ENCODE measurements around the gene BHLHE41. TPM values are rescaled to one million over a fixed set of nuclear protein-coding genes. Genes with fewer than 3 reads are reported as not detected.

The BHLHE41 gene
- total and polyA plus RNA-seq, 4 experiments from 2014 or later: 0.20 to 0.55 TPM; not detected in 2

DNA sequence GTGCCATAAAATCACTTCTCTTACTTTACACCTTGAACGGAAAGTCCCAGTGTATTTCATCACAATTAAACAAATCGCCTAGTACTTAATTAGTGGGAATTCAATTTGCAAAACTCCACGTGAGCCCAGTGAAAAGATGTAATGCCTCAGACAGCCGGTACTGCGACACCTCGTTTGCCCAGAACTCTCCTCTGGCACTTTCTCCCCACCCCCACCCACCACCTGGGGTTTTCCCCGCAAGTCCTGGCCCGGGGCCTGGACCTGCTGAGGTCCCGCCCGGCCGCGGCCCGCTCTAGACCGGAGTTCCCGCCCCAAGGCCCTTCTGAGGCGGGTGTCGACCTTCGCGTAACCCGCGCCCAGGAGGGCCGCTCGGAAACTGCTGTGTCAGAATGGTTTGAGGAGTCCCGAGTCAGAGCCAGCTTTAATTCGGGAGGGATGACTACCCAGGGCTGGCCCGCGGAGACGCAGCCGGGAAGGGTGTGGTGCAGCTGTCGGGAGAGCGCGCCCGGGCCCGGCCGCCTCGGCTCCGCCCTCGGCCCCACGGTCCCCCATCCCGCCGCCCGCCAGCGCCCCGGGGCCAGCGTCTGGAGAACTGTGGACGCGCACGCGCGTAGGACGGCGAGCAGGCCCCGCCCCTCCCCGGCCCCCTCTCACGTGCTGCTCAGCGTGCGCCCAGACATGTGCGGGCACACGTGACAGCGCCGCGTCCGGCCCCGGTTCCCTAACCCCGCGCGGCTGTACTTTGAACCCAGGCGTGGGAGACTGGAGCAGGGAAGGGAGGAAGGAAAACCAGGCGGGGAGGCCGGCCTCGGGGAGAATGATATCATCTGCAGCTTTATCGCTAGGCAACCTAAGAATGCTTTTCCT, 10.8 kb downstream of the BHLHE41 start:
- Mint-ChIP-seq H3K4me1 (peaks cover 4 to 12% (median 8%) of the 10 kb centered on the region in 4 donors), H3K36me3 (no peaks in the 10 kb centered on the region), H3K27ac (peak overlapping the region; percentile 32 to 76 (median 55)), H3K9me3 (no peaks in the 10 kb centered on the region), H3K27me3 (peaks cover 33 to 40% of the 10 kb centered on the region in 2 donors), H3K4me3 (peak overlapping the region; percentile 74 to 85 (median 80))
- peaks cover 9% of the 10 kb centered on the region for H3K27me3 ChIP-seq (ENCODE audit: insufficient read depth, low read length)
- H3K36me3 ChIP-seq (ENCODE audit: insufficient read depth, low read length): no peaks in the 10 kb centered on the region
- ChIA-PET POLR2A (ENCODE audit: partially characterized antibody) (interaction anchor here (1.0 to 1.4 kb wide), 3 partner anchors 8 to 1130 kb away, joined by 3 to 4 read pairs (median 3); partner anchors contain the start of gene STK38L), CTCF (ENCODE audit: partially characterized antibody) (interaction anchor here (0.9 to 2.1 kb wide), 4 partner anchors 10 to 17 kb away, joined by 3 to 7 read pairs (median 3); no protein-coding TSS in a partner anchor)
- no peaks in the 10 kb centered on the region for H3K9me3 ChIP-seq (ENCODE audit: control insufficient read depth in 1 of 2, low read length in 2 of 2)
- H3K27ac ChIP-seq (ENCODE audit: low read depth, low read length): no peak overlapping the region
- H3K4me1 ChIP-seq (ENCODE audit: insufficient read depth, low read length): peaks cover 14% of the 10 kb centered on the region
- peak; percentile 51 to 66 (median 58) for DNase-seq
- intact Hi-C loops (cut with micrococcal nuclease): loop anchor here (1.0 to 2.0 kb wide), 2 partner anchors 9 to 719 kb away; partner anchors contain the start of gene ITPR2
- H3K4me3 ChIP-seq (ENCODE audit: low read length in 2 of 2): peak overlapping the region in 1 of 2 donors; percentile 30

DNA sequence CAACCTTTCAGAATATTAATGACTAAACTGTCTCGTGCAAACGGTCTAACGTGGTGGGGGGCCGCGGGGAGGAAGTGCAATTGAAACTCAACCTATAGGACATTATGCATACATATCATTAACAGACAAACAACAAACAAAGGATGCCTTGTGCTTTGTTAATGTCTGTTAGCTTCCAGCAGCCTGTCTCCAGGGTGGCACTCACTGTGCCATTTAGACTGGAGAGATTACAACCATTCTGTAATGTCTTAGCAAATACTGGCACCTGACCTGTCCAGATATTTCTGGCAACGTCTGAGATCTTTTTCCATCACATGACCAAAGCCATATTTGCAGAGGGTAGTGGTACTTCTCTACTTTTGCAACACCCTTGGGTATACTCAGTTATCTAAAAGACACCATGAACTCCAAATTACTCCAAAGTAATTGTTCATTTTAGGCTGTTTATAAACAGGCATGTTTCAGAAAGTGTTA, 11.6 kb downstream of the BHLHE41 start:
- ChIA-PET POLR2A (ENCODE audit: partially characterized antibody) (no interaction called here), CTCF (ENCODE audit: partially characterized antibody) (no interaction called here)
- Mint-ChIP-seq H3K4me1 (peaks cover 4 to 12% (median 8%) of the 10 kb centered on the region in 4 donors), H3K9me3 (no peaks in the 10 kb centered on the region), H3K4me3 (peak overlapping the region in 6 of 8 donors; percentile 47 to 81 (median 78)), H3K27me3 (peaks cover 31 to 38% of the 10 kb centered on the region in 2 donors), H3K27ac (no peak overlapping the region), H3K36me3 (no peaks in the 10 kb centered on the region)
- no peaks in the 10 kb centered on the region for H3K9me3 ChIP-seq (ENCODE audit: control insufficient read depth in 1 of 2, low read length in 2 of 2)
- H3K36me3 ChIP-seq (ENCODE audit: insufficient read depth, low read length): no peaks in the 10 kb centered on the region
- intact Hi-C loops (cut with micrococcal nuclease): no loop called here
- DNase-seq: no peak
- no peak overlapping the region for H3K27ac ChIP-seq (ENCODE audit: low read depth, low read length)
- no peak overlapping the region for H3K4me3 ChIP-seq (ENCODE audit: low read length in 2 of 2)
- H3K27me3 ChIP-seq (ENCODE audit: insufficient read depth, low read length): peaks cover 7% of the 10 kb centered on the region
- H3K4me1 ChIP-seq (ENCODE audit: insufficient read depth, low read length): peaks cover 14% of the 10 kb centered on the region

DNA sequence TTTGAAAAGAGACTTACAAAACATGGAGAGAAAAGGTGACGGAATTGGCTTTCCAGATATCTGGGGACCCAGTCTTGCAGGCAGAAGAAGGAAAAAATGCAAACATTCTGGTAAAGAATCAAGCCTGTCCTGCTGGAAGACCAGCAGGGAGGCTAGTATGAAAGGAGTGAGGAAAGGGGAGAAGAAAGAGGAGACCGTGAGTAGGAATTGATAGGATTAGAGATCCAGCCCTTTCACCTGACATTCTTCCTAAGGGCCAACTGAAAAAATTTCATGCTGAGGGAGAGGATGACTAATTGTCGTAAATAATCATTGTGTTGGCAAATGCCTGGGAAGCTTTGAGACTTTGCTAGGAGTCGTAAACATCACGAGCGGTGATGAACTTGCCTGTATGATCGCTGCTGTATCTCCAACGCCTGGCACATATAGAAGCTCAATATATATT, 12.1 kb downstream of the BHLHE41 start:
- peaks cover 5% of the 10 kb centered on the region for H3K27me3 ChIP-seq (ENCODE audit: insufficient read depth, low read length)
- H3K27ac ChIP-seq (ENCODE audit: low read depth, low read length): no peak overlapping the region
- H3K27me3 Mint-ChIP-seq: peaks cover 33 to 38% of the 10 kb centered on the region in 2 donors
- CTCF ChIA-PET (ENCODE audit: partially characterized antibody): no interaction called here
- intact Hi-C loops (cut with micrococcal nuclease): no loop called here
- H3K4me3 ChIP-seq (ENCODE audit: low read length in 2 of 2): no peak overlapping the region
- no peaks in the 10 kb centered on the region for H3K9me3 Mint-ChIP-seq
- H3K36me3 Mint-ChIP-seq: no peaks in the 10 kb centered on the region
- peaks cover 4 to 12% (median 8%) of the 10 kb centered on the region in 4 donors for H3K4me1 Mint-ChIP-seq
- DNase-seq: no peak
- POLR2A ChIA-PET (ENCODE audit: partially characterized antibody): no interaction called here
- no peaks in the 10 kb centered on the region for H3K36me3 ChIP-seq (ENCODE audit: insufficient read depth, low read length)
- peaks cover 14% of the 10 kb centered on the region for H3K4me1 ChIP-seq (ENCODE audit: insufficient read depth, low read length)
- H3K27ac Mint-ChIP-seq: no peak overlapping the region
- no peaks in the 10 kb centered on the region for H3K9me3 ChIP-seq (ENCODE audit: control insufficient read depth in 1 of 2, low read length in 2 of 2)
- H3K4me3 Mint-ChIP-seq: peak overlapping the region in 6 of 8 donors; percentile 18 to 68 (median 46)

DNA sequence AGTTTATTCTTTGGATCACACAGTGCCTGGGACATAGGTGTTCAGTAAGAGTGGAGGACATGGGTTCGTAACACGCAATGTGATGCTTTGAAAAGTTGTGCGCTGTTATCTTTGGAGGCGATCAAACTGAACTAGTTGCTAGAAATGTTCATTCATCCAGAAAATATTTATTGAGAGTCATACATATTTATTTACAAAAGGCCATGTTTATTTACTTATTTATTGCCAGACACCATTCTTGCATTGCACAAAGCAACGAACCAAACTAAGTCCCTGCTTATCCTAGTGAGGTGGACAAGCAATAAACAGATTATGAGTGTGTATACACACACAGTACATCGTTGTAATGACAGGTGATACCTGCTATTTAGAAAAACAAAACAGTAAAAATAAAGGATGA, 12.6 kb downstream of the BHLHE41 start:
- no peak overlapping the region for H3K27ac Mint-ChIP-seq

DNA sequence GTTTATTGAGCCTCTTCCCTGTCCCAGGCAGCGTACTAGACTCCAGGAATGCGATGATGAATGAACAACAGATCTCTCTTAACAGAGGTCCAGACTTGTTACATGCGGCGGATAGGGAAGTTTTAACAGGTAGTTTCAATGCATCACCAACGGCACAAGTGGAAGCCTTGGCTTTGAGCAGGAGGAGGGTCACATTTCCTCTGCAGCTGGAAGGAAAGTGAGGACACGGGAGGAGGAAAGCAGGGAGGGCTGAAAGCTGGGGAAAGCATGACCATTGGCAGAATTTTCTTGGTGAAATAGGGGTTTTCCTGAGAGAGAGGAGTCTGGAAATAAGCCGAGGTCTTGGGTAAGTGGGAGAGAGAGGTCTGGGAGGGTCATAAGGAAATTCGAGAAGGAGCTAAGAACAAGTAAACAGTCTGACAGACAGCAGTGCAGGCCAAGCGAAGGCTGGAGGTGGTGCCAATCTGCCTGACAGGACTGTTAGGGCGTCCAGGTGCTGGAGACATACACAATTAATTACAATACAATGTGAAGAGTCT, 15.4 kb downstream of the BHLHE41 start:
- Histone ChIP-seq H3K27me3 (ENCODE audit: insufficient read depth, low read length) (peaks cover 4% of the 10 kb centered on the region), H3K27ac (ENCODE audit: low read depth, low read length) (no peak overlapping the region), H3K4me3 (ENCODE audit: low read length in 2 of 2) (no peak overlapping the region), H3K36me3 (ENCODE audit: insufficient read depth, low read length) (no peaks in the 10 kb centered on the region), H3K4me1 (ENCODE audit: insufficient read depth, low read length) (peaks cover 10% of the 10 kb centered on the region), H3K9me3 (ENCODE audit: control insufficient read depth in 1 of 2, low read length in 2 of 2) (no peaks in the 10 kb centered on the region)
- Mint-ChIP-seq H3K4me3 (no peak overlapping the region), H3K9me3 (no peaks in the 10 kb centered on the region), H3K27me3 (peaks cover 23 to 29% of the 10 kb centered on the region in 2 donors), H3K27ac (no peak overlapping the region), H3K4me1 (peaks cover 2 to 9% (median 6%) of the 10 kb centered on the region in 4 donors), H3K36me3 (no peaks in the 10 kb centered on the region)
- no peak for DNase-seq
- POLR2A ChIA-PET (ENCODE audit: partially characterized antibody): no interaction called here
- intact Hi-C loops (cut with micrococcal nuclease): no loop called here
- CTCF ChIA-PET (ENCODE audit: partially characterized antibody): interaction anchor here (0.8 to 1.2 kb wide), 2 partner anchors 12 to 112 kb away, joined by 3 to 5 read pairs; no protein-coding TSS in a partner anchor

More for the DNA sequence above, 12.6 kb downstream of the BHLHE41 start:
- DNase-seq: no peak
- Mint-ChIP-seq H3K4me1 (peaks cover 4 to 12% (median 8%) of the 10 kb centered on the region in 4 donors), H3K4me3 (peak overlapping the region in 3 of 8 donors; percentile 11 to 68 (median 56)), H3K27me3 (peaks cover 29 to 36% of the 10 kb centered on the region in 2 donors), H3K36me3 (no peaks in the 10 kb centered on the region), H3K9me3 (no peaks in the 10 kb centered on the region)
- H3K27me3 ChIP-seq (ENCODE audit: insufficient read depth, low read length): peaks cover 4% of the 10 kb centered on the region
- intact Hi-C loops (cut with micrococcal nuclease): no loop called here
- peaks cover 14% of the 10 kb centered on the region for H3K4me1 ChIP-seq (ENCODE audit: insufficient read depth, low read length)
- H3K36me3 ChIP-seq (ENCODE audit: insufficient read depth, low read length): no peaks in the 10 kb centered on the region
- POLR2A ChIA-PET (ENCODE audit: partially characterized antibody): no interaction called here
- no peak overlapping the region for H3K4me3 ChIP-seq (ENCODE audit: low read length in 2 of 2)
- CTCF ChIA-PET (ENCODE audit: partially characterized antibody): no interaction called here
- H3K9me3 ChIP-seq (ENCODE audit: control insufficient read depth in 1 of 2, low read length in 2 of 2): no peaks in the 10 kb centered on the region
- H3K27ac ChIP-seq (ENCODE audit: low read depth, low read length): no peak overlapping the region

DNA sequence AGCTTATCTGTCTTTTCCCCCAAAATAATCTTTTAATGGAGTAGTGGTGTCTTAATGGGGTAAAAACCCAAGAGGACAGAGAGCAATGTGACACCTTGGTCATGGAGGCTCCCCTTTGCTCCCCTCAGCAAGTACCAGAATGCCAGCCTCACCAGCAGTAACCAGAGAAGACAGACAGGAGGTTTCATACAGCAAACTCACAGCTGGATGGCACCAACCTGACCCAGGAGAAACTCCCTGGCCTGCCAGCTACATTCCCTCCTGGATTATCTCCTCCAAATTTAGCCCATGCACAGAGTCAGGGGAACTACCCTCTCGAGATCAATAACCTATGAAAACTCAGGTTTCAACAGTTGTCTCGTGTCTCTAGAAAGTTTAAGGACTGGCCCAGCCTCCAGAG, 15.9 kb downstream of the BHLHE41 start:
- peaks cover 4% of the 10 kb centered on the region for H3K27me3 ChIP-seq (ENCODE audit: insufficient read depth, low read length)
- Mint-ChIP-seq H3K4me1 (peaks cover 2 to 9% (median 6%) of the 10 kb centered on the region in 4 donors), H3K36me3 (no peaks in the 10 kb centered on the region), H3K9me3 (no peaks in the 10 kb centered on the region), H3K27me3 (peaks cover 23 to 33% of the 10 kb centered on the region in 2 donors), H3K4me3 (no peak overlapping the region), H3K27ac (no peak overlapping the region)
- ChIA-PET POLR2A (ENCODE audit: partially characterized antibody) (no interaction called here), CTCF (ENCODE audit: partially characterized antibody) (interaction anchor here (0.9 to 1.3 kb wide), 3 partner anchors 9 to 15 kb away, joined by 3 to 5 read pairs (median 3); no protein-coding TSS in a partner anchor)
- no peak for DNase-seq
- H3K4me1 ChIP-seq (ENCODE audit: insufficient read depth, low read length): peaks cover 8% of the 10 kb centered on the region
- no peaks in the 10 kb centered on the region for H3K36me3 ChIP-seq (ENCODE audit: insufficient read depth, low read length)
- no peak overlapping the region for H3K4me3 ChIP-seq (ENCODE audit: low read length in 2 of 2)
- intact Hi-C loops (cut with micrococcal nuclease): no loop called here
- H3K9me3 ChIP-seq (ENCODE audit: control insufficient read depth in 1 of 2, low read length in 2 of 2): no peaks in the 10 kb centered on the region
- no peak overlapping the region for H3K27ac ChIP-seq (ENCODE audit: low read depth, low read length)

DNA sequence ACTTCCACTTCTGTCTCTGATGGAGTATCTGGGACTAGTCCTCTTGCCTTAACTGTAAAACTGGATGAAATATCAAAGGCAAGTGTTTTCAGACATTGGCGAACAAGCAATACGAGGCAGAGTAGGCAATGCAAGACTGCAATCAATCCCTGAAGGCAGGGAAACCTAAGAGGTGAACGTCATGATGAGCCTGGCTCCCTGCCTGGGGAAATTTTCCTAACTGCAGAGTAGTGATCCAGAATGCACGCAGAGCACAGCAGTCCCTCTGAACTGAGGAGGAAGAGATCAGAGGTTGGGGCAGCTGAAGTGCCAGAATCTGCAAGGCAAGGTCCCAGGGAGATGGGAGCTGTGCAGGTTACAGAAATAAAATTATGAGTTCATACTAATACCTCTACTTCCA, 18.5 kb downstream of the BHLHE41 start:
- Histone ChIP-seq H3K9me3 (ENCODE audit: control insufficient read depth in 1 of 2, low read length in 2 of 2) (no peaks in the 10 kb centered on the region), H3K27me3 (ENCODE audit: insufficient read depth, low read length) (peaks cover 4% of the 10 kb centered on the region), H3K4me1 (ENCODE audit: insufficient read depth, low read length) (no peaks in the 10 kb centered on the region), H3K4me3 (ENCODE audit: low read length in 2 of 2) (no peak overlapping the region), H3K36me3 (ENCODE audit: insufficient read depth, low read length) (no peaks in the 10 kb centered on the region), H3K27ac (ENCODE audit: low read depth, low read length) (no peak overlapping the region)
- H3K9me3 Mint-ChIP-seq: no peaks in the 10 kb centered on the region
- H3K27me3 Mint-ChIP-seq: peaks cover 16 to 24% of the 10 kb centered on the region in 2 donors
- no peak for DNase-seq
- H3K27ac Mint-ChIP-seq: no peak overlapping the region
- intact Hi-C loops (cut with micrococcal nuclease): no loop called here
- POLR2A ChIA-PET (ENCODE audit: partially characterized antibody): no interaction called here
- no peaks in the 10 kb centered on the region for H3K4me1 Mint-ChIP-seq
- no peak overlapping the region for H3K4me3 Mint-ChIP-seq
- CTCF ChIA-PET (ENCODE audit: partially characterized antibody): no interaction called here
- no peaks in the 10 kb centered on the region for H3K36me3 Mint-ChIP-seq

All from CD4-positive, alpha-beta memory T cell (primary cell).